WTC11 (cell line): ENCODE data around the gene TPGS1. TPM values are rescaled to one million over a fixed set of nuclear protein-coding genes. Genes with fewer than 3 reads are reported as not detected.

Experiments
- ATAC-seq: fragments of 200-7000 bp; cut with Tn5 transposase; 2 replicates; pipeline ENCODE4 v1.10.0; 2021; ENCODE audit warnings: mild to moderate bottlenecking, moderate library complexity
- CTCF ChIA-PET: fragments of 300-600 bp; sonication (Branson Sonifier 250); formaldehyde crosslinking; loops from one replicate; lab custom pipeline; 2021; ENCODE audit warnings: antibody characterized with exemption; lab: Charles Lee
- POLR2A ChIA-PET: fragments of 350-600 bp; sonication (Branson Sonifier 250); formaldehyde crosslinking; loops from one replicate; lab custom pipeline; 2021; ENCODE audit warnings: antibody characterized with exemption; lab: Charles Lee
- DNase-seq: peaks from one replicate; pipeline ENCODE4 v3.0.0; 2021; ENCODE audit warnings: low spot score
- H3K27ac Mint-ChIP-seq: 2 replicates; pipeline ENCODE4 v1.8.0; 2021; ENCODE audit warnings: mixed read lengths
- H3K27me3 Mint-ChIP-seq: 2 replicates; pipeline ENCODE4 v1.8.0; 2021; ENCODE audit warnings: low read depth, mild to moderate bottlenecking, moderate library complexity, mixed read lengths
- H3K36me3 Mint-ChIP-seq: 2 replicates; pipeline ENCODE4 v1.8.0; 2021; ENCODE audit warnings: mixed read lengths
- H3K4me1 Mint-ChIP-seq: 2 replicates; pipeline ENCODE4 v1.8.0; 2022; ENCODE audit warnings: mixed read lengths
- H3K4me3 Mint-ChIP-seq: 2 replicates; pipeline ENCODE4 v1.8.0; 2021; ENCODE audit warnings: mild to moderate bottlenecking, moderate library complexity, mixed read lengths
- H3K9me3 Mint-ChIP-seq: 2 replicates; pipeline ENCODE4 v1.8.0; 2021; ENCODE audit warnings: mixed read lengths
- ATF1 ChIP-seq: sonication (generic); formaldehyde crosslinking; IDR thresholded peaks from 2 replicates; pipeline ENCODE4 v1.8.1; 2023; ENCODE audit warnings: mild to moderate bottlenecking, moderate library complexity, missing genetic modification reagents
- ESRRA ChIP-seq: sonication (generic); formaldehyde crosslinking; IDR thresholded peaks from 2 replicates; pipeline ENCODE4 v1.8.1; 2022; ENCODE audit warnings: mild to moderate bottlenecking, missing genetic modification reagents, borderline replicate concordance
- FOXJ3 ChIP-seq: sonication (generic); formaldehyde crosslinking; IDR thresholded peaks from 2 replicates; pipeline ENCODE4 v1.9.0; 2021; ENCODE audit warnings: missing genetic modification reagents, mild to moderate bottlenecking, borderline replicate concordance
- FOXP1 ChIP-seq: sonication (generic); formaldehyde crosslinking; IDR thresholded peaks from 2 replicates; pipeline ENCODE4 v1.8.0; 2022; ENCODE audit warnings: missing genetic modification reagents, mild to moderate bottlenecking, moderate library complexity, borderline replicate concordance
- HMGA2 ChIP-seq: fragments of 250-450 bp; sonication (Bioruptor Pico); IDR thresholded peaks from 2 replicates; pipeline ENCODE4 v1.4.0; 2021; ENCODE audit warnings: mild to moderate bottlenecking, moderate library complexity
- KAT7 ChIP-seq: sonication (generic); formaldehyde crosslinking; IDR thresholded peaks from 2 replicates; pipeline ENCODE4 v1.8.1; 2023; ENCODE audit warnings: missing genetic modification reagents, mild to moderate bottlenecking, borderline replicate concordance
- NFE2L1 ChIP-seq: sonication (generic); formaldehyde crosslinking; IDR thresholded peaks from 2 replicates; pipeline ENCODE4 v1.8.1; 2023; ENCODE audit warnings: missing genetic modification reagents
- NR1H2 ChIP-seq: sonication (generic); formaldehyde crosslinking; IDR thresholded peaks from 2 replicates; pipeline ENCODE4 v1.9.0; 2021; ENCODE audit warnings: mild to moderate bottlenecking, moderate library complexity, missing genetic modification reagents
- TCF7 ChIP-seq: sonication (generic); formaldehyde crosslinking; IDR thresholded peaks from 2 replicates; pipeline ENCODE4 v1.8.0; 2022; ENCODE audit warnings: mild to moderate bottlenecking, low read depth, missing genetic modification reagents, moderate library complexity
- total RNA-seq: library from RNA; stranded (reverse); gene quantifications from 3 replicates; pipeline ENCODE4 v1.2.3, GENCODE V29; 2021
- TF ChIP-seq, protein P1 (sequence below): fragments of 250-450 bp; sonication (Bioruptor Pico); IDR thresholded peaks from 2 replicates; pipeline ENCODE4 v1.9.0; 2021; ENCODE audit warnings: mild to moderate bottlenecking
- TF ChIP-seq, protein P2 (sequence below): sonication (generic); formaldehyde crosslinking; IDR thresholded peaks from 2 replicates; pipeline ENCODE4 v1.8.1; 2023; ENCODE audit warnings: mild to moderate bottlenecking, missing genetic modification reagents, moderate library complexity
- TF ChIP-seq, protein P3 (sequence below): sonication (generic); formaldehyde crosslinking; IDR thresholded peaks from 2 replicates; pipeline ENCODE4 v1.8.0; 2023; ENCODE audit warnings: missing genetic modification reagents, mild to moderate bottlenecking, borderline replicate concordance
- TF ChIP-seq, protein P4 (sequence below): sonication (generic); formaldehyde crosslinking; IDR thresholded peaks from 2 replicates; pipeline ENCODE4 v1.8.1; 2023; ENCODE audit warnings: mild to moderate bottlenecking, missing genetic modification reagents
- TF ChIP-seq, protein P5 (sequence below): fragments of 250-450 bp; sonication (Bioruptor Pico); conservative IDR thresholded peaks from 2 replicates; pipeline ENCODE4 v1.9.0; 2021; ENCODE audit warnings: mild to moderate bottlenecking
- TF ChIP-seq, protein P6 (sequence below): sonication (generic); formaldehyde crosslinking; IDR thresholded peaks from 2 replicates; pipeline ENCODE4 v1.8.0; 2023; ENCODE audit warnings: mild to moderate bottlenecking, missing genetic modification reagents
- TF ChIP-seq, protein P7 (sequence below): fragments of 250-450 bp; sonication (Bioruptor Pico); IDR thresholded peaks from 2 replicates; pipeline ENCODE4 v1.9.0; 2021; ENCODE audit warnings: moderate library complexity, mild to moderate bottlenecking, inconsistent platforms, borderline replicate concordance

Gene TPGS1
- total RNA-seq, 1 experiment from 2014 or later = 18.8 TPM

DNA sequence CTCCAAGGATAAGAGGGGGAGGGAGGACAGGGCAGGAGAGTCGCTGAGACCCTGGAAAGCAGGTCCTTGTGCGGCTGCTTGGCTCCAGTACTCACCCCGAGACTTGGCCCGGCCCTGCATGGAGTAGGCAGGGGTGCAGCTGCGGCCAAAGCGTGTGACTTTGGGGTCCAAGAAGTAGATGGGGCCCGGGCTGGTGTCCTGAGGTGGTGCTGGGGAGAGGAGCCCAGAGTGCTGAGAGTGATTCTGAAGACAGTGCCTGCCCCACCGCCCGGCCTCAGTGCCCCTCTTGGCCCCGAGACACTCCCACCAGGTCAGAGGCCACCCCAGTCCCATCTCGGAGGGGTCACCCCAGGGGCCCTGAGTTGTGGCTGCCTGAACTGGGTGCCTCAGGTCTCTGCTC lies 39.7 kb upstream of the TPGS1 start:
- Mint-ChIP-seq H3K9me3 (no peaks in the 10 kb centered on the region; the same call in 1 of the 2 replicates), H3K4me1 (no peaks in the 10 kb centered on the region), H3K27me3 (peaks cover 12% of the 10 kb centered on the region), H3K36me3 (no peaks in the 10 kb centered on the region), H3K27ac (no peak overlapping the region), H3K4me3 (no peak overlapping the region)
- ATAC-seq = no peak
- DNase-seq = no peak
- POLR2A ChIA-PET = no interaction called here
- TF ChIP-seq NFE2L1 (CRISPR knock-in tag) (no peak), FOXP1 (no peak), ESRRA (CRISPR knock-in tag) (no peak), NR1H2 (CRISPR knock-in tag) (no peak), FOXJ3 (CRISPR knock-in tag) (no peak), KAT7 (CRISPR knock-in tag) (no peak), ATF1 (CRISPR knock-in tag) (no peak), HMGA2 (CRISPR knock-in tag) (no peak), TCF7 (no peak)
- TF ChIP-seq, protein P1, sequence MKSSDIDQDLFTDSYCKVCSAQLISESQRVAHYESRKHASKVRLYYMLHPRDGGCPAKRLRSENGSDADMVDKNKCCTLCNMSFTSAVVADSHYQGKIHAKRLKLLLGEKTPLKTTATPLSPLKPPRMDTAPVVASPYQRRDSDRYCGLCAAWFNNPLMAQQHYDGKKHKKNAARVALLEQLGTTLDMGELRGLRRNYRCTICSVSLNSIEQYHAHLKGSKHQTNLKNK (CRISPR knock-in tag) = no peak
- TF ChIP-seq, protein P2, sequence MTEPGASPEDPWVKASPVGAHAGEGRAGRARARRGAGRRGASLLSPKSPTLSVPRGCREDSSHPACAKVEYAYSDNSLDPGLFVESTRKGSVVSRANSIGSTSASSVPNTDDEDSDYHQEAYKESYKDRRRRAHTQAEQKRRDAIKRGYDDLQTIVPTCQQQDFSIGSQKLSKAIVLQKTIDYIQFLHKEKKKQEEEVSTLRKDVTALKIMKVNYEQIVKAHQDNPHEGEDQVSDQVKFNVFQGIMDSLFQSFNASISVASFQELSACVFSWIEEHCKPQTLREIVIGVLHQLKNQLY (CRISPR knock-in tag) = no peak
- TF ChIP-seq, protein P3, sequence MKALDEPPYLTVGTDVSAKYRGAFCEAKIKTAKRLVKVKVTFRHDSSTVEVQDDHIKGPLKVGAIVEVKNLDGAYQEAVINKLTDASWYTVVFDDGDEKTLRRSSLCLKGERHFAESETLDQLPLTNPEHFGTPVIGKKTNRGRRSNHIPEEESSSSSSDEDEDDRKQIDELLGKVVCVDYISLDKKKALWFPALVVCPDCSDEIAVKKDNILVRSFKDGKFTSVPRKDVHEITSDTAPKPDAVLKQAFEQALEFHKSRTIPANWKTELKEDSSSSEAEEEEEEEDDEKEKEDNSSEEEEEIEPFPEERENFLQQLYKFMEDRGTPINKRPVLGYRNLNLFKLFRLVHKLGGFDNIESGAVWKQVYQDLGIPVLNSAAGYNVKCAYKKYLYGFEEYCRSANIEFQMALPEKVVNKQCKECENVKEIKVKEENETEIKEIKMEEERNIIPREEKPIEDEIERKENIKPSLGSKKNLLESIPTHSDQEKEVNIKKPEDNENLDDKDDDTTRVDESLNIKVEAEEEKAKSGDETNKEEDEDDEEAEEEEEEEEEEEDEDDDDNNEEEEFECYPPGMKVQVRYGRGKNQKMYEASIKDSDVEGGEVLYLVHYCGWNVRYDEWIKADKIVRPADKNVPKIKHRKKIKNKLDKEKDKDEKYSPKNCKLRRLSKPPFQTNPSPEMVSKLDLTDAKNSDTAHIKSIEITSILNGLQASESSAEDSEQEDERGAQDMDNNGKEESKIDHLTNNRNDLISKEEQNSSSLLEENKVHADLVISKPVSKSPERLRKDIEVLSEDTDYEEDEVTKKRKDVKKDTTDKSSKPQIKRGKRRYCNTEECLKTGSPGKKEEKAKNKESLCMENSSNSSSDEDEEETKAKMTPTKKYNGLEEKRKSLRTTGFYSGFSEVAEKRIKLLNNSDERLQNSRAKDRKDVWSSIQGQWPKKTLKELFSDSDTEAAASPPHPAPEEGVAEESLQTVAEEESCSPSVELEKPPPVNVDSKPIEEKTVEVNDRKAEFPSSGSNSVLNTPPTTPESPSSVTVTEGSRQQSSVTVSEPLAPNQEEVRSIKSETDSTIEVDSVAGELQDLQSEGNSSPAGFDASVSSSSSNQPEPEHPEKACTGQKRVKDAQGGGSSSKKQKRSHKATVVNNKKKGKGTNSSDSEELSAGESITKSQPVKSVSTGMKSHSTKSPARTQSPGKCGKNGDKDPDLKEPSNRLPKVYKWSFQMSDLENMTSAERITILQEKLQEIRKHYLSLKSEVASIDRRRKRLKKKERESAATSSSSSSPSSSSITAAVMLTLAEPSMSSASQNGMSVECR (CRISPR knock-in tag) = no peak
- TF ChIP-seq, protein P4, sequence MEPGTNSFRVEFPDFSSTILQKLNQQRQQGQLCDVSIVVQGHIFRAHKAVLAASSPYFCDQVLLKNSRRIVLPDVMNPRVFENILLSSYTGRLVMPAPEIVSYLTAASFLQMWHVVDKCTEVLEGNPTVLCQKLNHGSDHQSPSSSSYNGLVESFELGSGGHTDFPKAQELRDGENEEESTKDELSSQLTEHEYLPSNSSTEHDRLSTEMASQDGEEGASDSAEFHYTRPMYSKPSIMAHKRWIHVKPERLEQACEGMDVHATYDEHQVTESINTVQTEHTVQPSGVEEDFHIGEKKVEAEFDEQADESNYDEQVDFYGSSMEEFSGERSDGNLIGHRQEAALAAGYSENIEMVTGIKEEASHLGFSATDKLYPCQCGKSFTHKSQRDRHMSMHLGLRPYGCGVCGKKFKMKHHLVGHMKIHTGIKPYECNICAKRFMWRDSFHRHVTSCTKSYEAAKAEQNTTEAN (CRISPR knock-in tag) = no peak
- TF ChIP-seq, protein P5, sequence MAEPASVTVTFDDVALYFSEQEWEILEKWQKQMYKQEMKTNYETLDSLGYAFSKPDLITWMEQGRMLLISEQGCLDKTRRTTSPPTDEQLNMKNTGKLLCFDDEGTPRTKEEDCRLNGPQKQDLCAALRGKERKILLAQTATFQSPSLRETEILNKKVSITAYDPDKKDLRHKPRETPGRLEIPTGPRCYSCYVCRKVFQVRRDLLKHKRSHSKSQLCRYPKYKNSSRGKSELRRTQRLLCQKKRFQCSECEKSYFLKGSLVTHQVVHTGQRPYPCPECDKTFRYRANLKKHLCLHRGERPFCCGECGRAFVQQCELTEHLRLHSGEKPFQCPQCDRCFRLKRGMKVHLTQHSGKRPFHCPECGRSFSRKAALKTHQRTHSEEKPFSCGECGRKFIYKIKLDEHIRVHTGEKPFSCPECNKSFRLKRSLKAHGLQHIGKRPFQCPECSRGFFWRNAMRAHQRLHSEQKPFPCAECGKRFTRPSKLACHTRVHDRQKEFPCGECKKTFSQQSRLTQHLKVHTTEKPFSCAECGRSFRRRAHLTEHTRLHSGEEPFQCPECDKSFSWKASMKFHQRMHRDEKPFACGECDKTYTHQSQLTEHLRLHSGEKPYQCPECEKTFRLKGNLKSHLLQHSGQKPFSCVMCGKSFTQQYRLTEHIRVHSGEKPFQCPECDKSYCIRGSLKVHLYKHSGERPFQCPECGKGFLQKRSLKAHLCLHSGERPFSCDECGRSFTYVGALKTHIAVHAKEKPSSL (CRISPR knock-in tag) = no peak
- TF ChIP-seq, protein P6, sequence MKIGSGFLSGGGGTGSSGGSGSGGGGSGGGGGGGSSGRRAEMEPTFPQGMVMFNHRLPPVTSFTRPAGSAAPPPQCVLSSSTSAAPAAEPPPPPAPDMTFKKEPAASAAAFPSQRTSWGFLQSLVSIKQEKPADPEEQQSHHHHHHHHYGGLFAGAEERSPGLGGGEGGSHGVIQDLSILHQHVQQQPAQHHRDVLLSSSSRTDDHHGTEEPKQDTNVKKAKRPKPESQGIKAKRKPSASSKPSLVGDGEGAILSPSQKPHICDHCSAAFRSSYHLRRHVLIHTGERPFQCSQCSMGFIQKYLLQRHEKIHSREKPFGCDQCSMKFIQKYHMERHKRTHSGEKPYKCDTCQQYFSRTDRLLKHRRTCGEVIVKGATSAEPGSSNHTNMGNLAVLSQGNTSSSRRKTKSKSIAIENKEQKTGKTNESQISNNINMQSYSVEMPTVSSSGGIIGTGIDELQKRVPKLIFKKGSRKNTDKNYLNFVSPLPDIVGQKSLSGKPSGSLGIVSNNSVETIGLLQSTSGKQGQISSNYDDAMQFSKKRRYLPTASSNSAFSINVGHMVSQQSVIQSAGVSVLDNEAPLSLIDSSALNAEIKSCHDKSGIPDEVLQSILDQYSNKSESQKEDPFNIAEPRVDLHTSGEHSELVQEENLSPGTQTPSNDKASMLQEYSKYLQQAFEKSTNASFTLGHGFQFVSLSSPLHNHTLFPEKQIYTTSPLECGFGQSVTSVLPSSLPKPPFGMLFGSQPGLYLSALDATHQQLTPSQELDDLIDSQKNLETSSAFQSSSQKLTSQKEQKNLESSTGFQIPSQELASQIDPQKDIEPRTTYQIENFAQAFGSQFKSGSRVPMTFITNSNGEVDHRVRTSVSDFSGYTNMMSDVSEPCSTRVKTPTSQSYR (CRISPR knock-in tag) = no peak
- TF ChIP-seq, protein P7, sequence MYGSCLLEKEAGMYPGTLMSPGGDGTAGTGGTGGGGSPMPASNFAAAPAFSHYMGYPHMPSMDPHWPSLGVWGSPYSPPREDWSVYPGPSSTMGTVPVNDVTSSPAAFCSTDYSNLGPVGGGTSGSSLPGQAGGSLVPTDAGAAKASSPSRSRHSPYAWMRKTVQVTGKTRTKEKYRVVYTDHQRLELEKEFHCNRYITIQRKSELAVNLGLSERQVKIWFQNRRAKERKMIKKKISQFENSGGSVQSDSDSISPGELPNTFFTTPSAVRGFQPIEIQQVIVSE (CRISPR knock-in tag) = no peak
- CTCF ChIA-PET = interaction anchor here (1.0 kb wide), 1 partner anchor 55 kb away, joined by 3 read pairs; no protein-coding TSS in a partner anchor
